ENCODE measurements around the gene PSMA1. TPM values are rescaled to one million over a fixed set of nuclear protein-coding genes. Genes with fewer than 3 reads are reported as not detected.

Gene PSMA1
- total and polyA plus RNA-seq, 2 of the 13 experiments (the other 11 are each of a cell fraction or from before 2014, with no cell fraction given): 188 to 229 TPM

DNA sequence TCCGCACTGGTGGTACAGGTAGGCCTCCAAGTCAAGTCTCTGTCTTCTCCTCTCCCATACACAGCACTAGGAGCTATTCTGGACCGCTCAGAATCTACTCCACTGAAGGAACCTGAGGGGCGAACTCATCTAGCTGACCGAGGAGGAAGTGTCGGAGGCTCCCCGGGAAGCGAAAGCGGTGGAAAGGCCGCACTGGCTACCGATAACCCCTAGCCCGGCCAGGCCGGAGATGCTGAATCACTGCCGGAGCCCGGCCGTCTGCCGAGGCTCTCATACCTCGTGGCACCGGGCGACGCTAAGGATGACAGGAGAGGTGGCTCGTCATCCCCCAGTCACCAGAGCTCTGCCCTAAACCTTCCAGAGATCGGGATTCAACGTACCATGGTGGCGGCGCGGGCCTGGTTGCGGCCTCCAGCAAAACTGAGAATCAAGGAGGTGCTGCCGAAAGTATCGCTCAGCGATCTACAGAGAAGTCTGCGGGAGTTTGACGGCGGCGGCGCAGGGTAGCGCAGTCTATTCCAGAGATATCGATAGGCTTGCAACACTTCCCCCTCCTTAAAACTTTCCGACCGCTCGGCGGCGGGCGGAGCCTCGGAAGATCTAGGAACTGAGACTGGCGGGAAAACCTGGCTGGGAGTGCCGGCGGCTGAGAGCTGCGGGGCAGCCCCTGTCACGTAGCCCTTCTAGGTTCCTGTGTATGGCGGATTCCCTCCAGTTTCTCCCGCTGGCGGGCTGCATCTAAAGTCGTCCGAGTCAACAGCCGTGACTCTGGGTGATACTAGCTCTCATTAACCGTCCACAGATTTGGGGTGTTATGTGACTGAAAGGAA, at the start of gene PSMA1 (continued):
- TF ChIP-seq ZNF83 (CRISPR knock-in tag; IDR thresholded peaks at IDR 0.05; ENCODE audit: borderline replicate concordance) (0 out of 2 replicates have a peak, but pooled peaks have one; percentile 21), FLYWCH1 (CRISPR knock-in tag; IDR thresholded peaks at IDR 0.05) (no peak), ZNF768 (CRISPR knock-in tag; IDR thresholded peaks at IDR 0.05) (peak; percentile 38; the same call in 1 of the 2 replicates), GABPA (IDR thresholded peaks at IDR 0.05; ENCODE audit: low read depth, low read length) (peak; percentile 4; the same call in 1 of the 2 replicates), GABPA (CRISPR knock-in tag; IDR thresholded peaks at IDR 0.05; ENCODE audit: low read depth) (peak; percentile 79), SRSF1 (optimal IDR thresholded peaks at IDR 0.05; ENCODE audit: low read depth, low read length) (peak; percentile 32), ZNF614 (CRISPR knock-in tag; IDR thresholded peaks at IDR 0.05; ENCODE audit: borderline replicate concordance) (peak; percentile 71; the same call in 1 of the 2 replicates), FOXC1 (CRISPR knock-in tag; IDR thresholded peaks at IDR 0.05; ENCODE audit: borderline replicate concordance) (peak; percentile 80; the same call in 1 of the 2 replicates), ZNF7 (CRISPR knock-in tag; IDR thresholded peaks at IDR 0.05) (no peak), WIZ (CRISPR knock-in tag; IDR thresholded peaks at IDR 0.05) (no peak), ZFP1 (CRISPR knock-in tag; IDR thresholded peaks at IDR 0.05) (no peak), ZNF468 (CRISPR knock-in tag; IDR thresholded peaks at IDR 0.05) (no peak), DR1 (CRISPR knock-in tag; IDR thresholded peaks at IDR 0.05) (peak; percentile 91)
- TF ChIP-seq, protein P1, sequence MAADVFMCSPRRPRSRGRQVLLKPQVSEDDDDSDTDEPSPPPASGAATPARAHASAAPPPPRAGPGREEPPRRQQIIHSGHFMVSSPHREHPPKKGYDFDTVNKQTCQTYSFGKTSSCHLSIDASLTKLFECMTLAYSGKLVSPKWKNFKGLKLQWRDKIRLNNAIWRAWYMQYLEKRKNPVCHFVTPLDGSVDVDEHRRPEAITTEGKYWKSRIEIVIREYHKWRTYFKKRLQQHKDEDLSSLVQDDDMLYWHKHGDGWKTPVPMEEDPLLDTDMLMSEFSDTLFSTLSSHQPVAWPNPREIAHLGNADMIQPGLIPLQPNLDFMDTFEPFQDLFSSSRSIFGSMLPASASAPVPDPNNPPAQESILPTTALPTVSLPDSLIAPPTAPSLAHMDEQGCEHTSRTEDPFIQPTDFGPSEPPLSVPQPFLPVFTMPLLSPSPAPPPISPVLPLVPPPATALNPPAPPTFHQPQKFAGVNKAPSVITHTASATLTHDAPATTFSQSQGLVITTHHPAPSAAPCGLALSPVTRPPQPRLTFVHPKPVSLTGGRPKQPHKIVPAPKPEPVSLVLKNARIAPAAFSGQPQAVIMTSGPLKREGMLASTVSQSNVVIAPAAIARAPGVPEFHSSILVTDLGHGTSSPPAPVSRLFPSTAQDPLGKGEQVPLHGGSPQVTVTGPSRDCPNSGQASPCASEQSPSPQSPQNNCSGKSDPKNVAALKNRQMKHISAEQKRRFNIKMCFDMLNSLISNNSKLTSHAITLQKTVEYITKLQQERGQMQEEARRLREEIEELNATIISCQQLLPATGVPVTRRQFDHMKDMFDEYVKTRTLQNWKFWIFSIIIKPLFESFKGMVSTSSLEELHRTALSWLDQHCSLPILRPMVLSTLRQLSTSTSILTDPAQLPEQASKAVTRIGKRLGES (CRISPR knock-in tag; IDR thresholded peaks at IDR 0.05; ENCODE audit: borderline replicate concordance): no peak
- TF ChIP-seq, protein P2, sequence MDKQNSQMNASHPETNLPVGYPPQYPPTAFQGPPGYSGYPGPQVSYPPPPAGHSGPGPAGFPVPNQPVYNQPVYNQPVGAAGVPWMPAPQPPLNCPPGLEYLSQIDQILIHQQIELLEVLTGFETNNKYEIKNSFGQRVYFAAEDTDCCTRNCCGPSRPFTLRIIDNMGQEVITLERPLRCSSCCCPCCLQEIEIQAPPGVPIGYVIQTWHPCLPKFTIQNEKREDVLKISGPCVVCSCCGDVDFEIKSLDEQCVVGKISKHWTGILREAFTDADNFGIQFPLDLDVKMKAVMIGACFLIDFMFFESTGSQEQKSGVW (CRISPR knock-in tag; IDR thresholded peaks at IDR 0.05; ENCODE audit: borderline replicate concordance): no peak
- TF ChIP-seq, protein P3, sequence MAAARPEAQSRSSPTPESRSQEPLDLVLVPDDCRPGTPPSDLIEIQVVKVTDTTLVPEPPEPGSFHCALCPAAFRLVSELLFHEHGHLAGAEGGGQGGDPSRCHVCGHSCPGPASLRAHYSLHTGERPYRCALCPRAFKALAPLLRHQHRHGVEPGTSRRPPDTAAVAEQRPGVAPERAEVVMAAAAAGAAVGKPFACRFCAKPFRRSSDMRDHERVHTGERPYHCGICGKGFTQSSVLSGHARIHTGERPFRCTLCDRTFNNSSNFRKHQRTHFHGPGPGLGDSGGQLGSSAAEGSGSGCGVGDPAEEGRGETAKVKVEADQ (CRISPR knock-in tag; IDR thresholded peaks at IDR 0.05; ENCODE audit: borderline replicate concordance): peak; percentile 74; the same call in 1 of the 2 replicates
- TF ChIP-seq, protein P4, sequence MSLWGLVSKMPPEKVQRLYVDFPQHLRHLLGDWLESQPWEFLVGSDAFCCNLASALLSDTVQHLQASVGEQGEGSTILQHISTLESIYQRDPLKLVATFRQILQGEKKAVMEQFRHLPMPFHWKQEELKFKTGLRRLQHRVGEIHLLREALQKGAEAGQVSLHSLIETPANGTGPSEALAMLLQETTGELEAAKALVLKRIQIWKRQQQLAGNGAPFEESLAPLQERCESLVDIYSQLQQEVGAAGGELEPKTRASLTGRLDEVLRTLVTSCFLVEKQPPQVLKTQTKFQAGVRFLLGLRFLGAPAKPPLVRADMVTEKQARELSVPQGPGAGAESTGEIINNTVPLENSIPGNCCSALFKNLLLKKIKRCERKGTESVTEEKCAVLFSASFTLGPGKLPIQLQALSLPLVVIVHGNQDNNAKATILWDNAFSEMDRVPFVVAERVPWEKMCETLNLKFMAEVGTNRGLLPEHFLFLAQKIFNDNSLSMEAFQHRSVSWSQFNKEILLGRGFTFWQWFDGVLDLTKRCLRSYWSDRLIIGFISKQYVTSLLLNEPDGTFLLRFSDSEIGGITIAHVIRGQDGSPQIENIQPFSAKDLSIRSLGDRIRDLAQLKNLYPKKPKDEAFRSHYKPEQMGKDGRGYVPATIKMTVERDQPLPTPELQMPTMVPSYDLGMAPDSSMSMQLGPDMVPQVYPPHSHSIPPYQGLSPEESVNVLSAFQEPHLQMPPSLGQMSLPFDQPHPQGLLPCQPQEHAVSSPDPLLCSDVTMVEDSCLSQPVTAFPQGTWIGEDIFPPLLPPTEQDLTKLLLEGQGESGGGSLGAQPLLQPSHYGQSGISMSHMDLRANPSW (CRISPR knock-in tag; IDR thresholded peaks at IDR 0.05; ENCODE audit: borderline replicate concordance): peak; percentile 82; the same call in 1 of the 2 replicates
